IPS DF 6.9 (cell line): Measurements from ENCODE around the gene FASN.

ENCODE experiments used
- DNase-seq: peaks from one replicate; pipeline ENCODE4 v3.0.0-alpha.2; 2013; ENCODE audit warnings: low read depth, low spot score
- H3K27ac ChIP-seq: one replicate; pipeline ENCODE4 v1.5.1; 2013; ENCODE audit warnings: low read length, control low read depth
- H3K27me3 ChIP-seq: 2 replicates; pipeline ENCODE4 v1.6.1; 2013; ENCODE audit warnings: mild to moderate bottlenecking, low read length; ENCODE audit not compliant: control insufficient read depth, insufficient read depth
- H3K36me3 ChIP-seq: 2 replicates; pipeline ENCODE4 v1.6.1; 2013; ENCODE audit warnings: low read length; ENCODE audit not compliant: control insufficient read depth, insufficient read depth
- H3K4me1 ChIP-seq: 2 replicates; pipeline ENCODE4 v1.6.1; 2013; ENCODE audit warnings: low read length; ENCODE audit not compliant: control insufficient read depth, insufficient read depth
- H3K4me3 ChIP-seq: 2 replicates; pipeline ENCODE4 v1.5.1; 2013; ENCODE audit warnings: mild to moderate bottlenecking, low read length
- H3K9me3 ChIP-seq: 2 replicates; pipeline ENCODE4 v1.6.1; 2013; ENCODE audit warnings: low read length, inconsistent platforms; ENCODE audit not compliant: control insufficient read depth, insufficient read depth
- WGBS: extraction: QIAGEN DNeasy Blood & Tissue Kit; methylation state at CpG from one replicate; pipeline ENCODE4 v1.1.7; 2013; ENCODE audit warnings: mixed read lengths, missing lambda C conversion rate; ENCODE audit not compliant: insufficient read length, insufficient coverage; 5-methylcytosine and 5-hydroxymethylcytosine counted together

The FASN gene

DNA sequence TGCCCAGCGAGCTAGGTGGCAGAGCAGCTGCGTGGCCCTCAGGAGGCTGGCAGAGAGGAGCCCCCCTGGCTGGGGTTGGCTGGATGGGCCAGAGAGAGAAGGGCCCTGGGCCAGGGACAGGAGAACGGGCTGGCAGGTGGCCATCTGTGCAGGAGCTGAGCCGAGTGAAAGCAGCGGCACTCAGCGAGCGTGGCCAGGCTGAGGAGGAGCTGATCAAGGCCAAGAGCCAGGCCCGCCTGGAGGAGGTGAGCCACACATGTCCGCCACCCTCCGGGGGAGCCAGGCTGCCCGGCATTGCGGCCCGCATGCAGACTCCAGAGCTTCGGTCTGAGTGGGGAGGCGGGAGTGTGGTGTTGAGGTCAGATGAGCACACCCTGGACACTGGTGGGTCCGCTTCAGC lies 68.6 kb downstream of the FASN start:
- Histone ChIP-seq H3K27ac (no peak overlapping the region), H3K4me3 (no peak overlapping the region), H3K4me1 (peaks cover 4% of the 10 kb centered on the region; the same call in 1 of the 2 replicates), H3K9me3 (no peaks in the 10 kb centered on the region), H3K36me3 (peaks cover 2% of the 10 kb centered on the region; the same call in 1 of the 2 replicates), H3K27me3 (no peaks in the 10 kb centered on the region)
- DNase-seq, result no peak
- no CpG with 5 or more reads among the region's 16 CpGs for WGBS

DNA sequence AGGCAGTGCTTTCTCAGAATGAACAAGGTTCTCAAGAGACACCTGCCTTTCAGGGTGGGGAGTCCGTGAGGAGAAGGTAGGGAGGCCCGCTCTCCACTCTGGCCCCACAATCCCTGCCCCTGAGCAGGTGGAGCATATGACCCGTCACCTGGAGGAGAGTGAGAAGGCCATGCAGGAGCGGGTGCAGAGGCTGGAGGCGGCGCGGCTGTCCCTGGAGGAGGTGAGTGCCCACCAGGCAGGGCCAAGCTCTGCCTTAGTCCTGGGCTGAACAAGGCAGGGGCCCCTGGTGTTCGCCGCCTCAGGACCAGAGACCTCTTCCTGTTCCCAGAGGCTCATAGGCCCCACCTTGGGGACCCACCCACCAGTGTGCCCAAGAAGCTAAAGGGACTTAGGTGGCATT lies 69.1 kb downstream of the FASN start:
- WGBS, result no CpG with 5 or more reads among the region's 9 CpGs
- Histone ChIP-seq H3K27ac (no peak overlapping the region), H3K4me1 (peaks cover 3% of the 10 kb centered on the region; the same call in 1 of the 2 replicates)

More for the DNA sequence above, 69.1 kb downstream of the FASN start:
- no peaks in the 10 kb centered on the region for H3K27me3 ChIP-seq
- DNase-seq, result no peak
- H3K36me3 ChIP-seq, result peaks cover 2% of the 10 kb centered on the region; the same call in 1 of the 2 replicates
- no peak overlapping the region for H3K4me3 ChIP-seq
- H3K9me3 ChIP-seq, result no peaks in the 10 kb centered on the region
